Erythroblast (primary cell): ENCODE data around the gene CUEDC2.

Experiments used
- GATA1 ChIP-seq: IDR thresholded peaks from 2 replicates; pipeline ENCODE4 v1.6.1; 2011; ENCODE audit warnings: low read depth, mild to moderate bottlenecking, control low read depth, low read length, moderate library complexity
- POLR2A ChIP-seq: IDR thresholded peaks from 2 replicates; pipeline ENCODE4 v1.6.1; 2011; ENCODE audit warnings: mild to moderate bottlenecking, low read length

DNA sequence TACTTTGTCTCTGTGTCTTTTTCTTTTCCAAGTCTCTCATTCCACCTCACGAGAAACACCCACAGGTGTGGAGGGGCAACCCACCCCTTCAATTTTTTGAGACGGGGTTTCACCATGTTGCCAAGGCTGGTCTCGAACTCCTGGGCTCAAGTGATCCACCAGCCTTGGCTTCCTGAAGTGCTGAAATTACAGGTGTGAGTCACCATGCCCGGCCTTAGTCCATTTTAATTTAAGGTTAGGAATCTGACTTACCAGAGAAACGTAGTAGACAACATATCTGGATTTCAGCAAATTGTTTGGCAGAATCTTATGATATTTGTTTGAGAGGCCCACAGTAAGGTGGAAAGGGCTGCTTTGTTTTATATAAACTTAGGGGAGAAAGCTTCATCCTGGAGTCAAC is 40.1 kb downstream of the CUEDC2 start:
- no peak for TF ChIP-seq POLR2A
- no peak for TF ChIP-seq GATA1
